ENCODE measurements around the gene CNOT1.
A peak's percentile ranks its signal among the peaks of the same experiment; 100 is the strongest.
"Not testable (repeated sequence)": the region's sequence is repeated elsewhere in the genome, so short reads cannot be mapped to it uniquely, and the experiment has no call there.

Gene CNOT1

DNA sequence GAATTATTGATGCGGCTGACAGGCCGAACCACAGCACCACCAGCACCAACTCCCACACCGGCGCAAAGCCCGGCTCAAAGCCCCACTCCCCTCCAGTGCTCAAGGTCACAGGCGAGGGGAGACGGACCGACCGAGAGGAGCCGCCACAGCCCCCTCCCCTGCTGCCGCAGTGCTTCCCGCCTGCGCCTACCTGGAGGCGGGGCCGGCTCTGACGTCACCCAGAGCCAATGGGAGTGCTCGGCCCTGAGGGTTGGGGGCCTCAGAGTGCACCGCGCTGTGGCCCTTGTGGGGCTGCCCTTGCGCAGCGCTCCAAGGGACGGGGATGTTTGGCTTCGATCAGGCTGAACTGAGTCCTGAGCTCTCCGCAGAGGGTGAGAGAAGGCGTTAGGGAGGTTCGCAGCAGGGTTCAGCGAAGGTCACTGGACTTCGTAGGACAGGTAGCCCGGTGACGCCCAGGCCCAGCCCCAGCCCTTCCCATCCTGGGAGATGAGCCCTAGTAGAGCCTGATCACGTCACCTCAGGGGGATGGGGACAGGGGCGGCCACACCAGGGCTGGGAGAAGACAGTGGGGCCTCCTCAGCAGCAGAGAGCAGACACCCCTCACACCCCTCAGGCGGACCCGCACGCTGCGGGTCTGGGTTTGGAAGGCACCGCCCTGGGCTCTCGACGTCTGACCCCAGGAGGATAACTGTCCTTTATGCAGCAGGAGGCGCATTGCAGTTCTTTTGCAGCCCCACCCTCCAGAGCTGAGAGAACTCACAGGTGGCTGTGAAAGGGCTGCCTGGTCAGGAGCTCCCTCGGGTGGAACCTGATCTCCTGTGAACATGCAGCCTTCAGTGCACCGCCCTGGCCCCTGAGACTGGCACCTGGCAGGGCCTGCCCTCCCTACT lies 128.1 kb downstream of the CNOT1 start:
- no peak for DNase-seq (ENCODE audit: low spot score)

GRCh38 chr16:58500430-58501241 lies 129.0 kb downstream of the CNOT1 start:
- no peak for DNase-seq (ENCODE audit: low spot score)

- DNase-seq (ENCODE audit: low spot score): no peak
Observed at GRCh38 chr16:58499615-58500351, 129.8 kb downstream of the CNOT1 start, which contains the start of gene NDRG4. Gene NDRG4 (plus strand): TSS chr16:58500143. CDS start chr16:58500249, 106 bp downstream.

DNA sequence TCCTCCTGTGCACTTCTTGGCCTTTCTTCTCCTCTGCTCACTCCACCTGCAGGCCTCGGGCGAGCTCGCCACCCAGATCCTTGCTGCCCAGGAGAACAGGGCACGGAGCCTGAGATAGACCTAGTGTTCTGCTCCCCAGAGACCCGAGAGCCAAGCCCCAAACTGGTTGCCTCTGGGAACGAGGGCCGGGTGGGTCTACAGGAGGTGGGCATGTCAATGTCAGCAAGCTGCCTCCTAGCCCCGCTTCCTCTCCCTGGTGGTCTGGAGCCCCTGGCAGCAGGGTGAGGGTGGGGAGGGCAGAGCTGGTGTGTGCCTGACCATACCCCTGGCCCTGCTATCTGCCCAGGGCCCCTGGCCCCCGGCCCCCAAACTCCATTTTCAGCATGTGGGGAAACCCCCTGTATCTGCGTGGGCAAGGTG lies 130.5 kb downstream of the CNOT1 start:
- DNase-seq (ENCODE audit: low spot score): no peak

DNA sequence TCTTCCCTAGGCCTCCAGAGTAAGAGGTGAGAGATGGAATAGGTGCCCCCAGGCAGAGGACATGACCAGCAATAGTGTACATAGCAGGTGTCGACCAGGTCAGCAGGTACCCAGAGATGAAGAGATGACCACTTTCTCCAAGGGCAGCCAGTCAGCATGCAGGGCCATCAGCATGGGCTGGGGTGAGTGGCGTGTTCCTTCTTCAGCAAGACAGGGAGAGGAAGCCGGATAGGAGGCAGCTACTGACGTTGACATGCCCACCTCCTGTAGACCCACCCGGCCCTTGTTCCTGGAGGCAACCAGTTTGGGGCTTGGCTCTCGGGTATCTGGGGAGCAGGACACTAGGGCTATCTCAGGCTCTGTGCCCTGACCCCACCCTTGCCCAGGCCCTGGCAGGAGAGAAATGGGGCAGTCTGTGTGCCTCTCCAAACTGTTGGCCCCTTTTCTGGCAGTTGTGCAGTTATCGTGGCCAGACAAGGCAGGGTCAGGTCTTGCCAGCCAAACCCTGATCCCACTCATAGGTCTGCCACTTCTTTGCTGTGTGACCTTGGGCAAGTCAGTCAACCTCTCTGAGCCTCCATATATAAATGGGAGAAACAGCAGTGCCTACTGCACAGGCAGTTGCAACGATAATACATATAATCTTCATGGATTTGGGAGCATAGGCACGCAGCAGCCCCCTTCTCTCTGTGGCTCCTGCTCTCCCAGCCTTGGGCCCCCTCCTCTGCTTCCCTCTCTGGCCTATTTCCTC lies 131.1 kb downstream of the CNOT1 start:
- DNase-seq (ENCODE audit: low spot score): no peak

DNA sequence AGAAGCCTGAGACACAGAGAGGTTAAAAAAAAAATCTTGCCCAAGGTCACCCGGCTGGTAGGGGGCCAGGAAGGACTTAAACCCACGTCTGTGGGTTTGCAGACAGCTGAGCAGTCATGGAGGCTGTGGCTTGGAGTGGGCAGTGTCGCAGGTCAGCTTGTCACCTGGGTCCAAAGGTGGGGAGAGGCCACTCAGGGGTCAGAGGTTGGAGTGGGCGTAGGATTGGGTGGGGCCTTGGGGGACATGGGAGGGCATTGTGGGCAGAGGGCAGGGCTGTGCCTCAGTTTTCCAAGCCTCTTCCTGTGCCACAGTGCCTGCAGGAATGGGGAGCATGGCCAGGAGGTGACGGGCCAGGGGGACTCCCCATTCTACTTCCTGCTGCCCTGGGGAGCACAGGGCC lies 131.7 kb downstream of the CNOT1 start:
- DNase-seq (ENCODE audit: low spot score): no peak

- DNase-seq (ENCODE audit: low spot score): no peak
Observed at GRCh38 chr16:58497468-58497867, 132.2 kb downstream of the CNOT1 start.

- no peak for DNase-seq (ENCODE audit: low spot score)
Observed at GRCh38 chr16:58495521-58496331, 133.9 kb downstream of the CNOT1 start.

DNA sequence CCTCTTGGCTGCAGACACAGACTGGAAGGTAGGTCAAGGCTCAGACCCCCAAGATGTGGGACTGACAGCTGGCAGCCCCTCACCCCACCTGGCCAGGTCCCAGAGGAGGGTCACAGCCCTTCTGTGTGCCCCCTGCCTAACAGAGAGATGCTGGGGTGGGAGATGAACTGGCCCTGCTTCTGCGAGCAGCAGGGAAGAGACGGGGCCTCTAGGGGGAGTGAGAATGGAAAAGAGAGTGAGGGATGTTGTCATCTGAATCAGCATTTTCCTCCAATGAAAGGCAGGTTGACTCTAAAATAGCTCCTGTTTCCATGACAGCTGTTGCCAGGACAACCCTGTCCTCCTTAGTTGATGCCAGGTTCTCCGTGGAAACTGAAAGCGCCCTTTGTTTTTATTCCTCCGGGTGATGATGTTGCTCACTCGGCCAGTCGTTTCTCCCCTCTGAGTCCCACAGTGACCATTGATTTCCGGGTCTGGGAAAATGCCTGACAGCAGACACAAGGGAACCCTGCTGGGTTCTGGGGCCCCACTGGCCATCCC lies 134.6 kb downstream of the CNOT1 start:
- DNase-seq (ENCODE audit: low spot score): no peak

DNA sequence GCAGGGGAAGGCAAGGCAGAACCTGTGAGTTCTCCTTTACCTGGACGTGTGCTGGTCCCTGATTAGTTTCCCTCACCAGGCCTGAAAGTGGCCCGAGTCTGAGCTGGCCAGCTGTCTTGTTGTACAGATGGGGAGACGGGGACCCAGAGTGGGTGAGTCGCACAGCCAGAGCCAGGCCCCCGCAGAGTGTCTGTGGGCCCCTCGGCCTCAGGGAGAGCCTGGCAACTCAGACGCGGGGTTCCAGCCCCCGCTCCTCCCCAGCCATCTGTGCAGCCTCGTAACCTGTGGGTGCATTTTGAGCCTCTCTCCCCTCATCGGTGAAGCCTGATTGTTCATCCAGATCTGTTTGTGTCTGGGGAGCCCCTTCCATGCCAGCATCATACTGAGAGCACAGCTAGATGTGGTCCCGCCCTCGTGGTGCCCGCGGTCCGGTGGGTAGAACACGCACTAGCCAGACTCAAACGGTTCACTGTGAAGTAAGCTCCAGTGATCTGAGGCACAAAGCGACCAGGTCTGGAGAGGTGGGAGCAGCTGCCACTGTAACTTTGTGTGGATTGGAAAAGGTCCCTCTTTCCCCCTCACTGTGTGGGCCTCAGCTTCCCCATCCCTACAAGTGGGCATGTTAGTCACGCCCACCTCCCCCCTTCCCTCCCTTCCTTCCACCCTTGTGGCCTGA lies 135.7 kb downstream of the CNOT1 start:
- DNase-seq (ENCODE audit: low spot score): no peak

DNA sequence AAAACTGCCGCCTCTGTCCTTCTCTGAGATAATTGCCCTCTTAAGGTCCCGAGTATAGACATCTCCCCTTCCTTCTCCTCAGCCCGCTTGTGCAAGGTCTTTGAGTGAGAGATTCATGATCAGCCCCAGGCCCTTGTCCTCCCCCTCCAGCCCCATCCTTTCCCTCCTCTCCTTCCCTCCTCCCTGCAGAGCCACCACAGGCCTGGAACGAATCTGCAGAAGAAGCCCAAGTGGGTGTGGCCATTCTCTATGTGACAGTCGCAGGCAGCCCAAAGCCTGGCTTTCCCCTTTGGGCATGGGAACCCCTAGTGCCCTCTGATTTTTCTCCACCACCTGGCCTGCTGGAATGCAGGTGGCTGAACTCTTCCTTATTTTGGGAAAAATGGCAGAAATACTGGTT lies 136.9 kb downstream of the CNOT1 start:
- DNase-seq (ENCODE audit: low spot score): no peak

GRCh38 chr16:58492066-58492465 lies 137.6 kb downstream of the CNOT1 start:
- DNase-seq (ENCODE audit: low spot score): no peak

DNA sequence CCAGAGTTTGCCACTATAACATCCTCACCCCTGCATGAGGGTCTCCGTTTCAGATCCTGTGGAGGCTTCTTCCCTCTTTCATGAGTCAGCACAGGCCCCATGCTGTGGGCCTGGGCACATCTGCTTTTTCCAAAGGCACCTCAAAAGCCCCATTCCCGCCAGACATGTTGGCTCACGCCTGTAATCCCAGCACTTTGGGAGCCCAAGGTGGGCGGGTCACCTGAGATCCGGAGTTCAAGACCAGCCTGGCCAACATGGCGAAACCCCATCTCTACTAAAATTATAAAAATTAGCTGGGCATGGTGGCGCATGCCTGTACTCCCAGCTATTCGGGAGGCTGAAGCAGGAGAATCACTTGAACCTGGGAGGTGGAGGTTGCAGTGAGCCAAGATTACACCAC lies 139.1 kb downstream of the CNOT1 start:
- not testable (repeated sequence) for DNase-seq (ENCODE audit: low spot score)

DNA sequence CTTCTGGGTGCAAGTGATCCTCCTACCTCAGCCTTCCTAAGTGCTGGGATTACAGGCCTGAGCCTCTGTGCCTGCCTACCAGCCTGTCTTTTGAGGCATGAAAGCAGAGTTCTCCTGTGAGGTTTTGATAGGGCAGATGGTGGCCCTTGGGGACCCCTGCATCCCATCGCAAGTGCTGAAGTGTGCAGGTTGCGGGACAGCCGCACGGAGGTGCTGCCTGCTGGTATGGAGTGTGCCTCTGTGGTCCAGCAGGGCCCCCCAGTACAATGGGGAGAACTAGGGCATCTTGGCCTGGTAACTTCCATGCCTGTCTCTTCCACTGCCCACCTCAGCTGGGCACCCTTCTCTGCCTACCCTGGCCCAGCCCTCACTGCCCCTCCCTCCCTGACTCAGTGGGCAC lies 139.6 kb downstream of the CNOT1 start:
- no peak for DNase-seq (ENCODE audit: low spot score)

GRCh38 chr16:58488531-58488930 lies 141.1 kb downstream of the CNOT1 start:
- no peak for DNase-seq (ENCODE audit: low spot score)

- DNase-seq (ENCODE audit: low spot score): peak; percentile 80
Observed at GRCh38 chr16:58487566-58488351, 141.9 kb downstream of the CNOT1 start.

- no peak for DNase-seq (ENCODE audit: low spot score)
Observed at GRCh38 chr16:58485184-58485887, 144.3 kb downstream of the CNOT1 start.

- DNase-seq (ENCODE audit: low spot score): no peak
Observed at GRCh38 chr16:58481931-58482330, 147.7 kb downstream of the CNOT1 start.
